GM20000 (cell line): ENCODE results near the gene CHST15.

ENCODE experiments used
- DNase-seq: peaks from one replicate; pipeline ENCODE4 v3.0.0; 2012; ENCODE audit warnings: low spot score
- CTCF ChIP-seq: IDR thresholded peaks from 2 replicates; pipeline ENCODE4 v1.5.1; 2012; ENCODE audit warnings: mild to moderate bottlenecking, control low read depth; ENCODE audit errors: extremely low read depth, missing control alignments

Gene CHST15

GRCh38 chr10:124089859-124090258 is 3.5 kb downstream of the CHST15 start:
- DNase-seq = no peak
- no peak for TF ChIP-seq CTCF

- no peak for TF ChIP-seq CTCF
- no peak for DNase-seq
Measured at GRCh38 chr10:124088915-124089314, 4.5 kb downstream of the CHST15 start.

GRCh38 chr10:124087672-124088634 is 5.4 kb downstream of the CHST15 start:
- no peak for TF ChIP-seq CTCF
- DNase-seq = no peak

GRCh38 chr10:124086787-124087671 is 6.4 kb downstream of the CHST15 start:
- no peak for TF ChIP-seq CTCF
- no peak for DNase-seq

- no peak for TF ChIP-seq CTCF
- no peak for DNase-seq
Measured at GRCh38 chr10:124086097-124086710, 7.2 kb downstream of the CHST15 start.

GRCh38 chr10:124085680-124086079 is 7.7 kb downstream of the CHST15 start:
- no peak for DNase-seq
- TF ChIP-seq CTCF = no peak

- DNase-seq = no peak
- TF ChIP-seq CTCF = no peak
Measured at GRCh38 chr10:124084708-124085107, 8.7 kb downstream of the CHST15 start.
